PFSK-1 (cell line): Measurements from ENCODE around the gene FYCO1.

Experiments
- FOXP2 ChIP-seq: optimal IDR thresholded peaks from 2 replicates; pipeline ENCODE3; 2011; ENCODE audit warnings: borderline replicate concordance, control low read depth, inconsistent platforms; ENCODE audit not compliant: insufficient read depth; ENCODE audit errors: extremely low read length, extremely low read depth
- POLR2AphosphoS5 ChIP-seq: IDR thresholded peaks from 2 replicates; pipeline ENCODE4 v1.6.1; 2012; ENCODE audit warnings: low read depth, mild to moderate bottlenecking, control low read depth, low read length, moderate library complexity
- SIN3A ChIP-seq: IDR thresholded peaks from 2 replicates; pipeline ENCODE4 v1.6.1; 2012; ENCODE audit warnings: mild to moderate bottlenecking, low read length, moderate library complexity, borderline replicate concordance; ENCODE audit not compliant: insufficient read depth
- TAF1 ChIP-seq: IDR thresholded peaks from 2 replicates; pipeline ENCODE4 v1.6.1; 2012; ENCODE audit warnings: low read length, control low read depth, borderline replicate concordance; ENCODE audit not compliant: insufficient read depth
- TF ChIP-seq, protein P1 (sequence below), 2 experiments: IDR thresholded peaks; 2 replicates each; pipeline versions ENCODE4 v1.6.1 to v1.8.0; 2011 to 2012; ENCODE audit warnings: low read depth in 2 of 2, low read length in 2 of 2, control low read depth in 1 of 2, inconsistent platforms in 1 of 2, mild to moderate bottlenecking in 1 of 2, moderate library complexity in 1 of 2; ENCODE audit not compliant: insufficient read depth in 1 of 2

Gene FYCO1

DNA sequence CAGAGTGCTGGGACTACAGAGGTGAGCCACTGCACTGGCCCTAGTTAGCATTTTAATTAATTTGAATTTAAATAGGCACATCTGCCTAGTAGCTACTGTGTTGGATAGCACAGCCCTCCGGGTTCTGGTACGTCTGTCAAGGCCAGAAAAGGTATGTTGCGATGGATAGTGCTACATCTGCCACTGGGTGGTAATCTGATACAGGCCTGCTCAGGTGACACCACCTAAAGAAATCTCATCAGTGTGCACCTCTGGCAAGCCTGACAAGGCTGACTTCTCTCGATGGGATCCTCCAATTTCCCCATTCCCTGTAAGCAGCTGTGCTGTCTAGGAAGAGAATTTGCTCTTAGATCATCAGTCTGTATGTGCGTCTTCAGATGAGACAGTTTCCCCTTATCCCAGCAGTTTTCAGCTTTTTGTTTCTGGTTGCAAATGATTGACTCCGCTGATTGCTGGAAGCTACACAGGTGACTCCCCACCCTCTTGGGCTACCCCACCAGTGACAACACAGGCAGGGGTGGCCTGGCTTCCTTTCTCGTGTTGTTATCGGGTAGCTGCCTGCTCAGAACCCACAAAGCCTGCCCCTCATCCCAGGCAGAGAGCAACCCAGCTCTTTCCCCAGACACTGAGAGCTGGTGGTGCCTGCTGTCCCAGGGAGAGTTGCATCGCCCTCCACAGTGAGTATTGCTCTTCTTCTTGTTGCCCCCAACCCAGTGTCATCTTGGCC, 109.5 kb downstream of the FYCO1 start, which contains the start of gene CCR9:
TSS of gene CCR9 (plus strand) at position 565 of the 727 bp plus-strand sequence. CDS start 8,391 bp downstream, outside the sequence.
- TF ChIP-seq POLR2AphosphoS5 (no peak), SIN3A (no peak), TAF1 (no peak), FOXP2 (no peak)
- TF ChIP-seq, protein P1, sequence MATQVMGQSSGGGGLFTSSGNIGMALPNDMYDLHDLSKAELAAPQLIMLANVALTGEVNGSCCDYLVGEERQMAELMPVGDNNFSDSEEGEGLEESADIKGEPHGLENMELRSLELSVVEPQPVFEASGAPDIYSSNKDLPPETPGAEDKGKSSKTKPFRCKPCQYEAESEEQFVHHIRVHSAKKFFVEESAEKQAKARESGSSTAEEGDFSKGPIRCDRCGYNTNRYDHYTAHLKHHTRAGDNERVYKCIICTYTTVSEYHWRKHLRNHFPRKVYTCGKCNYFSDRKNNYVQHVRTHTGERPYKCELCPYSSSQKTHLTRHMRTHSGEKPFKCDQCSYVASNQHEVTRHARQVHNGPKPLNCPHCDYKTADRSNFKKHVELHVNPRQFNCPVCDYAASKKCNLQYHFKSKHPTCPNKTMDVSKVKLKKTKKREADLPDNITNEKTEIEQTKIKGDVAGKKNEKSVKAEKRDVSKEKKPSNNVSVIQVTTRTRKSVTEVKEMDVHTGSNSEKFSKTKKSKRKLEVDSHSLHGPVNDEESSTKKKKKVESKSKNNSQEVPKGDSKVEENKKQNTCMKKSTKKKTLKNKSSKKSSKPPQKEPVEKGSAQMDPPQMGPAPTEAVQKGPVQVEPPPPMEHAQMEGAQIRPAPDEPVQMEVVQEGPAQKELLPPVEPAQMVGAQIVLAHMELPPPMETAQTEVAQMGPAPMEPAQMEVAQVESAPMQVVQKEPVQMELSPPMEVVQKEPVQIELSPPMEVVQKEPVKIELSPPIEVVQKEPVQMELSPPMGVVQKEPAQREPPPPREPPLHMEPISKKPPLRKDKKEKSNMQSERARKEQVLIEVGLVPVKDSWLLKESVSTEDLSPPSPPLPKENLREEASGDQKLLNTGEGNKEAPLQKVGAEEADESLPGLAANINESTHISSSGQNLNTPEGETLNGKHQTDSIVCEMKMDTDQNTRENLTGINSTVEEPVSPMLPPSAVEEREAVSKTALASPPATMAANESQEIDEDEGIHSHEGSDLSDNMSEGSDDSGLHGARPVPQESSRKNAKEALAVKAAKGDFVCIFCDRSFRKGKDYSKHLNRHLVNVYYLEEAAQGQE (IDR thresholded peaks at IDR 0.05; ENCODE audit: insufficient read depth in 1 of 2, low read depth in 2 of 2, low read length in 2 of 2): no peak

DNA sequence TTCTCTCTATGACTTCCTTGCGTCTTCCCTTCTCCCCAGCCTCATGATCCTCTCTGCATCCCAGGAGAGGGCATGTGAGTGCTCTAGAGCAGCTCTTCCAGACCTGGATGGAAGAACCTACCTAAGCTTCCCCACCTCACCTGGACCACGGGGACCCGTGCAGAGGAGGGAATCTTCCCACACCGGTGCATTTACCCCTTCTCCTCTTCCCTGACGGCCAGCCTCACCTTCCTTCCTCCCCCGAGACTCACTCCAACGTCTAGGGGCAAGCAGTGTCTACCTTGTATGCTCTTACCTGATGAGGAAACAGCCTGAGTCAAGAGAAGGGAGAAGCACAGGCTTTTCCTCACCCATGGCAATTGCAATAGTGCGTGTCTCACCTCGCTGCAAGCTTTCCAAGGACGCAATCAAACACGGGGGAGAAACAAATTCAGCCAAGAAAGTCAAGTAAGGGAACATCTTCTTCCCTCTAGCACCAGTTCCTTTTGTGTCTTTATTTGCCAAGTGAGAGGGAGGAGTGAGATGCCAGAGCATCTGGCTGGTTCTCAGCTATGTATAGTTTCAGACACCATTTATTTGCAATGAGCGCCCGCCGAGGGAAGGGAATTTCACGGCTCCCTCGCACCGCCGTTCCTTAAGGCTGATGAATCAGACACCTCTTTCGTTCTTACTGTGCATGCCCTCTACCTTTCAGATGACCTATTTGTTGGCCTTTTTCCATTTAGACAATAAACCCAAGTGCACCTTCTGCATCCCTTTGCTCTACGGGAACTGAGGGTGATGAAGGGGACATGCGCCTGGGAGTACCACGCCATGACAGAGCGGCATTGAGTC, 111.0 kb downstream of the FYCO1 start:
- TF ChIP-seq, protein P1 (IDR thresholded peaks at IDR 0.05; ENCODE audit: insufficient read depth in 1 of 2, low read depth in 2 of 2, low read length in 2 of 2): no peak
- TF ChIP-seq FOXP2: no peak
- TF ChIP-seq TAF1: no peak
- TF ChIP-seq POLR2AphosphoS5: no peak
- TF ChIP-seq SIN3A: no peak

DNA sequence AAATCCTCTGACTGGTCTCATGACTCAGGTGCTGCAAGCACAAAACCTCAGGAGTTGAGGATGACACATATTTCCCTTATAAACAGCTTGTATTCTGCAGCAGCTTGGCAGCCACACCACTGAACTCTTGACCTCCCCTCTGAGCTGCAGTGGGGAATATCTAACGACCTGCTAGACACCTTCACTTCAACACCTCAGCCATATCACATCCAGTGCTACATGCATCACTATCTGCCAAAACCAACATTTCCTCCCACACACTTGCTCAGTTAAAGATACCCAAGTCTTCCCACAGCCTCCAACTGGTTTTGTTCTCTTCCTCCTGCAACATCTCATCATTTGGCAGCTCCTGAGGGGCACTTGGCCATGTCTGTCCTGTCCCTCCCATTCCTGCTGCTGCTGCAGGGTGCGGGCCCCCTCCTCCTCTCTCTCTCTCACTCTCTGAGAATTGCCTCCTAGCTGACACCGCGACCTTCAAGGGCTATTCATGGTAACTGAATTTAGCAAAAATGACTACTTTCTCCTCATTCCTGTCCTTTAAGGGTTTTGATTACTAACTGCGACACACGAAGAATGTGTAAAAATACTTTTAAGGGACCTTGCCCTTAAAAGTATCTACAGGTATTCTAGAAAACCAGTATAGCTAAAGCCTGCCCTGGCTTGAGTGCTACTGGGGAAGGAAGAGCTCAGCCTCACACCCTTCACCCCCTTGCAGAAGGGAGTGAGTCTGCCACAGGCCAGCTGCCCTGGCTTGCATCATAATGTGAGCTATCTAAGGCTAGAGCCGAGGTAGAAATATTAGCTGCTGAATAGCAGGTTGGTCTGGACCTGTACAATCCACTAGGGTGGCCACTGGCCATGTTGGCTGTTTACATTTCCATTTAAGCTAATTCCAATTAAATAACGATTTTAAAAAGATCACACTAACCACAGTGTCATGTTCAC, 114.3 kb downstream of the FYCO1 start:
- TF ChIP-seq POLR2AphosphoS5 (no peak), SIN3A (no peak), TAF1 (no peak), FOXP2 (no peak)
- TF ChIP-seq, protein P1 (IDR thresholded peaks at IDR 0.05; ENCODE audit: insufficient read depth in 1 of 2, low read depth in 2 of 2, low read length in 2 of 2): no peak

DNA sequence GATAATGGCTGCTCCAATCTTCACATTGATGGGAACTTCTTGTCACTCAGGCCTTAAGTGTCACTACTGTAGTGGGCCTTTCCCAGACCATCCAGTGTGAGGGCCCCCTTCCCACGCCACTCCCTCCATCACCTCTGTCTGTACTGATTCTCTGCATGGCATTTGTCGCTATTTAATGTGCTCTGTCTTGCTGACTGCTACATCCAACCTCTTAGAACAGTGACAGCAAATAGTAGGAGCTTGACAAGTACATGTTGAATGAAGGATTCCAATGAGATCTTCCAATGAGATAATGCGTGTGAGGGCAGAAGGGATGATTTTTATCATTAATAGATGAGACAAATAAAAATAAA, 114.9 kb downstream of the FYCO1 start:
- TF ChIP-seq POLR2AphosphoS5: no peak

DNA sequence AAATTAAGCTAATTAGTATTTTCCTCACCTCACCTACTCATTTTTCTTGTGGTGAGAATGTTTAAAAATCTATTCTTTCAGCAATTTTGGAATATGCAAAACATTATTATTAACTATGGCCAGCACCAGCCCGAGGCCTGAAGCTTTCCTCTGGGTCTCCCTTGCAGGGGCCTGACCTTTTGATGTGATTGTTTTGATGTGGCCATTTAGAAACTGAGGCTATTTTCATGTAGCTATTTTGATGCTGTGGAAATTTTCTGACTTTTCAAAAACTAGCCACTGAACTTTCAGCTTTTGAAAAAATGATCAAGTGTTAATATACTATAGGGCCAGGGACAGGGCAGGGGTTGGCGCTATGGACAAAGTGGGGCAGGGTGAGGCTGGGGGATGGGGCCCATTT, 117.5 kb downstream of the FYCO1 start:
- no peak for TF ChIP-seq FOXP2
- TF ChIP-seq SIN3A: no peak
- TF ChIP-seq TAF1: no peak
